GM21381 (cell line): ENCODE measurements around the gene OLFM3.

Experiments
- ATAC-seq: cut with Tn5 transposase; IDR thresholded peaks from one replicate; pipeline ENCODE4 v1.9.1; 2021; ENCODE audit warnings: mild to moderate bottlenecking, moderate library complexity; ENCODE audit not compliant: unreplicated experiment

Gene OLFM3

DNA sequence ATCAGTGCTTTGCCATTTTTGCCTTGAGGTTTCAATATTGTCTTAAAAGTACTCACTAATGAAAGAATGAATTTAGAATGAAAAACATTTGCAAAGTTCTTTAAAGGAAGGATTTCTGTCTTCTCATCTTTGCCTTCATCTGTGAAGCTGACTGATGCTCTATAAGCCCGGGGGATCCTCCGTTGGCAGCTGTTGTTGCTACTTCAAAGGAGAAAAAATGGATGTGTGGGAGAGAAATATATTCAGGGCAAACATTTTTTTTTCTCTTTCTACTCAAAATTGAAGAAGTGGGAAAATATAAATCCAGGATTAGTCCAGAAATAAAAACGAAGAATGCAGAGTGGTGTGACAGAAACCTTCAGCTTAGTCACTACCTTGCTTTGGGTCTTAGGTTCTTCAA, 142.5 kb downstream of the OLFM3 start:
- ATAC-seq, result no peak

GRCh38 chr1:101852936-101853335, 143.8 kb downstream of the OLFM3 start:
- ATAC-seq, result no peak

- ATAC-seq, result no peak
Observed at GRCh38 chr1:101849356-101849755, 147.4 kb downstream of the OLFM3 start.

DNA sequence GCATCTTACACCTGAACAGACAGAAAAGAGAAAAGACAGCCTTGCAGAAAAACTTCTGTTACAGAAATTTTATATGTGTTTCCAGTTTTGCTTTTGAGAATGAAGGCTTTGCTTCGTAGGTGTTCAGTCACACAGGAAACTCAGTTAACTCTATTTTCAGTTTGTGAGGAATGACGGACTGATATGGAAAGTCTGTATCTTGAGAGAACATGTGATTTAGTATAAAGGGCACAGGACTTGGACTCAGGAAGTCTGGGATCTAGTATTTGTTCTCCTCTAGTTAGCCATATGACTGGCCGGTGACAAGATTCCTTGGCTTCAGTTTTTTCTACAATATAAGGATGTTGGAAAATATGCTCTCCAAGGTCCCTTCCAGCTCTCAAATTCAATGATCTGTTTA, 149.1 kb downstream of the OLFM3 start:
- ATAC-seq, result no peak

DNA sequence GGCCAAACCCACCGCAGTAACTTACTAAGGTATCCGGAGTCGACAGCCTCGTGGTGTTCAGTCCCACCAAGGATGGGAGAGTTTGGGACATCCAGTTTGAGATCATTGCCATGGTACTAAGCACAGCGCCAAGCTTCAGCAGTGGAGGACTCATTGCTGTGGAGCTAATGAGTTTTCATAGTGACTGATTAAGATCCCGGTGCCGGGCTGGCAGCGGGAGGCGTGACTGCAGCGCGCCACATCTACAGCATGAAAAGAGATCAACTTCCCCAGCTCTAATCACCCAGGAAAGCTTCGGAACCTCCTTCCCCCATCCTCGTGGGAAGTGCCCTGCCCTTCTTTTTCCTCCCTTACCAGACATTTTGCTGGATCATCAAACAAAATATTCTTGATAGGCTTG, 149.9 kb downstream of the OLFM3 start:
- ATAC-seq, result no peak

DNA sequence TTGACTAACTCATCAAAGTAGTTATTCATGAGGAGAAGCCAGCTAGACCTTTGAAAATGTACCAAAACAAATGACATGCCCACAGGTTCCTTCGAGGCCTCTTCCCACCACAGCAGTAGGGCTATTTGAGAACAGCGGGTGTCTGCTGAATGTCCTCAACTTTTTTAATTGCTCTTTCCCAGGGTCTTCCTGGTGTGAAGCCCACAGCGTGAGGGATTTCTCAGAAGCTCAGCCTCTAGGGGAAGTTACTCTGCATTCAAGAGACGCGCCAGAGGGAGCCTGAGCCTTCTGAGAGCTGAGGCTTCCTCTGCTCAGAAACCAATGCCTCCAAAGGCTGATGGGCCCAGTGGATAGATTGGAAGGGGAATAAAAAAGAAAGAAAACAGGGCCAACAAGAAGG, 153.6 kb downstream of the OLFM3 start:
- no peak for ATAC-seq

DNA sequence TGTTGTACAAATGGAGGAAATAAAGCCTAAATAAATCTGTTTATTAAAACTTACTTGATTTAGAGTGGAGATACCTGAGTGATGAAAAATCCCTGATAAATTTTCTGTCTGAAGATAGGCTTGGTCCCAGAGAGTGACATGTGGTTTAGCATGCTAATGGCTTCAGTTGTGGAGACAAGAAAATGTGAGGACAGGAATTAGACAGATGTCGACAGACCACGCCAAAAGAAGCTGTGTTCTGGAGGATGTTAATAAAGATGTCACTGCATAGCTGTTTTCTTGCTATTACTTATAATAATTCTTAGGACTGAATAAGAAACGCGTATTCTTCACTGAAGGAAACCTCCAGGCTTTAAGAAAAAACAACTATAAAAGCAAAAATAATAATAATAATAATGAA, 154.9 kb downstream of the OLFM3 start:
- no peak for ATAC-seq

- no peak for ATAC-seq
Observed at GRCh38 chr1:101835988-101836387, 160.7 kb downstream of the OLFM3 start.

DNA sequence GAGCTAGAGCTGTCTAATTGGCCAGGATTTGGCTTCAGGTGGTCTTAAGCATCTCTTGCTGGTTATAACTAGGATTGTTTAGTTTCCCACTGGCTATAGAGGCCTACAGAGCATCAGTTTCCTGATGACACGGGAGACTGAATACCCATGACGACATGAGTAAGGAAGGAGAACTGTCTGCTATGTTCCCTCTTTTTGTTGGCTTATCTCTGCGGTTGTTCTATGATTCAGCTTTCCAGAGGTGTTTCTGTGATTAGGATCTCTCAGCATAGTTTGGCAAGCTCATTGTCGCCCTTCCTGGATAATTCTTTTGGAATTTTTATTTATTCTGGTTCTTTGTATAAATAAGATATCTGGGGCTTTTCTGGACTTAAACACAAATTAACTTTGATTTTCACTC, 163.4 kb downstream of the OLFM3 start:
- ATAC-seq, result no peak

- ATAC-seq, result no peak
Observed at GRCh38 chr1:101826416-101826815, 170.3 kb downstream of the OLFM3 start.

GRCh38 chr1:101820071-101820470, 176.7 kb downstream of the OLFM3 start:
- no peak for ATAC-seq

DNA sequence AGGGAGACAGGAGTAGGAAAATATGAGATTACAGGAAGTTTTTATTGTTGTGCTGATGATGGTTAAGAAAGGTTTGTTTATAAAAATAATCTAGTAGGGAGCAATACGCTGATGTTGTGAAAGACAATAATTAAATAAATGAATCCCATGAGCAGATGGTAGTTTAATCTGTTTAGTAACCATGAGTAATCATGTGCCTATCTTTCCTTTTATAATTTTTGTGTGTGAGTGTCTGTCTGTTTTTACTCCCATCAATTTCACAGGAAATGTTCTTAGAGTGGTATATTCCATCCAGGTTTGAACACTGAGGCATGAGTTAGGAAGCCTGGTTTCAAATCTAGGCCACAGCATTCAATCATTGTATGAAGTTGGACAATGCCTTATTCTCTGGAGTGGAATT, 180.5 kb downstream of the OLFM3 start:
- ATAC-seq, result no peak

DNA sequence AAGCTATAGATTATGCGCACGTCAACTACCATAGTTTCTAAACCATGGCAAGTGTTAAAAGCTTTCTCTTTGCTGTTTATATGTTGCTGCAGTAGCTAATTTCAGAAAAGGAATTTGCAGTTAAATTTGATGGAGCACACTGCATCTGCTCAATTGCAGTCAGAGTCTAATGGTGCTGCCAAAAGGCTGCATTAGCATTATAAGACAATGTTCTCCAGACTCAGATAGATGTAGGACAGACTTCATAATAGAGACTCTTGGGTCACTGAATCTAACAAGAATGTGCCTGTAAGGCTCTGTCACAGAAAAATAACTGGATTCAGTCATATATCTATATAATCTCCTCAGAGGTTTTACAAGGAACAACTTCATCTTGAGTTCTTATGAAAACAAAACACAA, 198.3 kb downstream of the OLFM3 start:
- ATAC-seq, result no peak

- ATAC-seq, result no peak
Observed at GRCh38 chr1:101797722-101798121, 199.0 kb downstream of the OLFM3 start.

- no peak for ATAC-seq
Observed at GRCh38 chr1:101781201-101781831, 215.4 kb downstream of the OLFM3 start.

GRCh38 chr1:101769520-101769919, 227.2 kb downstream of the OLFM3 start:
- peak; percentile 89 for ATAC-seq

DNA sequence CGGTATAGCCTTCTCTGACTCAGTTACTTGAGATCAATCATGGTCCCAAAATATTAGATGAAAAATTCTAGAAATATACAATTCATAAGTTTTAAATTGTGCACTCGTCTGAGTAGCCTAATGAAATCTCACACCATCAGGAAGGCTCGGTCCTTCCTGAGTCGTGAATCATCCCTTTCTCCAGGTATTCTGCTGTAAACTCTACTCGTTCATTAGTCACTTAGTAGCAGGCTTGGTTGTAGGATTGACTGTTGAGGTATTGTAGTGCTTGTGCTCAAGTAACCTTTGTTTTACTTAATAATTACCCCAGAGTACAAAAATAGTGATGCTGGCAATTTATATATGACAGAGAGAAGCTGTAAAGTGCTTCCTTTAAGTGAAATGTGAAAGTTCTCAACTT, 238.7 kb downstream of the OLFM3 start:
- no peak for ATAC-seq

DNA sequence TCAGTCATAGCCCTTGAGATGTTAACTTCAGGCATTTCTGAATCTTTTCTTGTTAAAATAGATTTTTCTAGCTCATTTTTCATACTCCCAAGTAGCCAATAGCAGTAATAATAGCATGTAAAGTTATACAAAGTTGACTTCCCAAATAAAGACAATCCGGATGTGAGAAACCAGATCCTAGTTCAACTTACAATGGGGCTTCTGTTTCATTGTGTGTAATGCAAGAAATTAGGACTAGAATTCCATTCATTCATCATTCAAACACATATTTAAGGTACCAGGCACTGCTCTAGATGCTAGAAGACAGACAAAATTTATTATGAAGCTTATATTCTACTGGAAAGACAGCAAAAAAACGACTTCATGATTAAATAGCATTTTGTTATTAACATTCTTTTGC, 240.3 kb downstream of the OLFM3 start:
- no peak for ATAC-seq
